IPS-NIHi11 (cell line): ENCODE measurements around the gene BMF.
A peak's percentile ranks its signal among the peaks of the same experiment; 100 is the strongest.
"Not testable (repeated sequence)": the region's sequence is repeated elsewhere in the genome, so short reads cannot be mapped to it uniquely, and the experiment has no call there.

ENCODE experiments used
- DNase-seq: peaks from one replicate; pipeline ENCODE4 v3.0.0; 2012; ENCODE audit warnings: mixed read lengths, low spot score

Gene BMF

GRCh38 chr15:40087991-40088928 lies 20.4 kb downstream of the BMF start:
- no peak for DNase-seq

GRCh38 chr15:40087068-40087810 lies 21.4 kb downstream of the BMF start:
- DNase-seq: no peak

GRCh38 chr15:40085266-40085665 lies 23.4 kb downstream of the BMF start:
- DNase-seq: no peak

GRCh38 chr15:40084650-40085049 lies 24.0 kb downstream of the BMF start:
- DNase-seq: no peak

GRCh38 chr15:40082195-40082883 lies 26.3 kb downstream of the BMF start:
- no peak for DNase-seq

- DNase-seq: peak; percentile 72
These were observed 26.9 kb downstream of the BMF start for GRCh38 chr15:40081691-40082194.

GRCh38 chr15:40080847-40081246 lies 27.8 kb downstream of the BMF start:
- DNase-seq: no peak

- no peak for DNase-seq
These were observed 28.6 kb downstream of the BMF start for GRCh38 chr15:40080104-40080503.

GRCh38 chr15:40079456-40079855 lies 29.2 kb downstream of the BMF start:
- no peak for DNase-seq

- no peak for DNase-seq
These were observed 33.2 kb downstream of the BMF start for GRCh38 chr15:40075298-40076044.

GRCh38 chr15:40074656-40075055 lies 34.0 kb downstream of the BMF start:
- not testable (repeated sequence) for DNase-seq

GRCh38 chr15:40073716-40074490 lies 34.8 kb downstream of the BMF start:
- not testable (repeated sequence) for DNase-seq

GRCh38 chr15:40072216-40072990 lies 36.3 kb downstream of the BMF start:
- DNase-seq: no peak

- DNase-seq: no peak
These were observed 38.0 kb downstream of the BMF start for GRCh38 chr15:40070608-40071218.

GRCh38 chr15:40070166-40070557 lies 38.5 kb downstream of the BMF start:
- DNase-seq: no peak

- DNase-seq: peak; percentile 87
These were observed 39.2 kb downstream of the BMF start for GRCh38 chr15:40069178-40070165.

- DNase-seq: no peak
These were observed 40.6 kb downstream of the BMF start for GRCh38 chr15:40067921-40068624.

GRCh38 chr15:40066589-40066988 lies 42.1 kb downstream of the BMF start:
- no peak for DNase-seq
